ENCODE results near the gene COL19A1.

GRCh38 chr6:69846312-69846711, 20.0 kb upstream of the COL19A1 start:
- TF ChIP-seq CTCF (IDR thresholded peaks at IDR 0.05), result no peak
- no peak for TF ChIP-seq ZFX (IDR thresholded peaks at IDR 0.05; ENCODE audit: borderline replicate concordance)
